Kidney tubule cell (primary cell): ENCODE results near the gene EXOC2.

Experiments used
- DNase-seq: peaks from one replicate; pipeline ENCODE4 v3.0.0-alpha.2; 2018; ENCODE audit warnings: low spot score

Gene EXOC2

DNA sequence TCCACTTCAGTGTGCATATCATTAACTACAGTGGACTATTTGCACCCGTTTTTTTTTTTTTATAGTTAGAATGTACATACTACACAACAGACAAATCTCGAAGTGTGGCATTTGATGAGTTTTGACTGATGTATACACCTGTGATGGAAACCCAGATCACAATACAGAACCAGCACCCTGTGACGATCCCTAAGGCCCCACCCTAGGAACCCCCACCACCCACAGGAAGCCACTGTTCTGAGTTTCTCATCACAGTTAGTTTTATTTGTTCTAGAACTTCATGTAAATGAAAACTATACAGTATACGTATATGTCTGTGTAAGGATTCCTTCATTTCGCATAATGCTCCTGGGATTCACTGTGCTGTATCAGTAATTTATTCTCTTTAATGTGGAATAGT lies 198.5 kb downstream of the EXOC2 start:
- no peak for DNase-seq

DNA sequence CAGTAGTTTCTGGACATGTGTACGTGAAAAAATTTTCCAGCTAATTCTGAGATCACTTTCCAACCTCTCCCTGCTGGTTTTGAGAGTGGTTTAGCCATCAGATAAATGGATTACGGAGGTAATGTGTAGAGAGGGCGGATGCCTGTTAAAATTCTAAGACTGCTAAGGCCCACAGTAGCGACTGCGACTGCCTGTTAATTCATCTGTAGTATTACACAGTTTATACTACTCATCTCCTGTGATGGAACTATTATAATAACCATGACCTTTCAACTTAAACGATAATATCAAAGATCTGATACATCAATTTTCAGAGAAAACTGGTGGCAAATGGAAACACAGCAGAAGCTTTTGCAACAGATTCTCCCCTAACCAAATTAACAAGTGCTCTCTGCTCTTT lies 199.1 kb downstream of the EXOC2 start:
- no peak for DNase-seq

DNA sequence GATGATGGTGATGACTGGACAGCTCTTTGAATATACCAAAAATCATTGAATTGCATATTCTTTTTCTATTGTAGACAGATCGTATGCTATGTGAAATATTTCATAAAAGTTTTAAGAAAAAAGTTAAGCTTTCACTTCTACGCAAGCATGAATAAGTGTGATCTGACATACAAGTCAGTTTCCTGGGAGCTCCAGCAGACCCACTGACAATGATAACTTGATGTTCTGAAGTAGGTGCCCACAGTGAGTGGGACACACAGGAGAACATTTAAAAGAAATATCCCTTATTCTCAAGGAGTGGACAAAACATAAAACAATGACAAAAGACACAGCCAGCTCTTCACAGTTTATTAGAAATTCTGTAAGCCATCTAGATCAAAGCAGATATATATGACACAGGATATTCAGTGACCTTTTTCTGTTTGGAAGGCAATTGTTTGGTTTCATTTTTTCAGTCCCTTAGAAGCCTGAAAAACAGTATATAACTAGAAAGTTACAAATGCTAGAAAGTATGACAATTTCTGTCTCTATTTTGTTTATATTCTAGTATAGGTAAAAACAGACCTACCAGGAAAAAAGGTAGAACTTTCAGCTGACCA lies 200.0 kb downstream of the EXOC2 start:
- no peak for DNase-seq

DNA sequence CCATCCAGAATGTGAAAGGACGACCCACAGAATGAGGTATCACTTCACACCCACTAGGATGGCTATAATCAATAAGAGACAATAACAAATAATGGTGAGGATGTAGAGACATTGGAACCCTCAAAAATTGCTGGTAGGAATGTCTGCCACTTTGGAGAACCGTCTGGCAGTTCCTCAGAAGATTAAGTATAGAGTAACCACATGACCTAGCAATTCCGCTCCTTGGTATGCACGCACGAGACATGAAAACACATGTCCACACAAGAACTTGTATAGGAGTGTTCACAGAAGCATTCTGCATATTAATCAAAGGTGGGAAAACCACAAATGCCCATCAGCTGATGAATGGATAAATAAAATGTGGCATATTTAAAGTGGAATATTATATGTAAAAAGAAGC lies 200.8 kb downstream of the EXOC2 start:
- DNase-seq: no peak

DNA sequence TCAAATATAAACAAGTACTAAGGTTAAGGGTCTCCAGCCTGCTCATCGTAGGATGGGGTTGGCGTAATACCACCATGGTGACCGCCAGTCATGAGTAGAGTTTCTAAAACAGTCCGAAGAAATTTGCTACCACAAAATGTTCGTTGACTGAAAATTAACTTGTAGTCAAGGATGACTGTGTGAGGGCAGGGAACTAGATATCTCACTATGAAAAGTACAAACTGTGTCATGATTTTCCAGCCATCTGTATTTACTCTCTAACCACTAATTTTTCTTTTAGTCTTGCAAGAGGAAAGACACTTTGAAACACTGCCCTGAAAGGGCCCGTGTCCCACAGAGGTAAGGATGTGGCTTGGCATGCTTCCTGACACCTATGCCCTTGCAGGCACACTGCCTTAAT lies 201.7 kb downstream of the EXOC2 start:
- no peak for DNase-seq

DNA sequence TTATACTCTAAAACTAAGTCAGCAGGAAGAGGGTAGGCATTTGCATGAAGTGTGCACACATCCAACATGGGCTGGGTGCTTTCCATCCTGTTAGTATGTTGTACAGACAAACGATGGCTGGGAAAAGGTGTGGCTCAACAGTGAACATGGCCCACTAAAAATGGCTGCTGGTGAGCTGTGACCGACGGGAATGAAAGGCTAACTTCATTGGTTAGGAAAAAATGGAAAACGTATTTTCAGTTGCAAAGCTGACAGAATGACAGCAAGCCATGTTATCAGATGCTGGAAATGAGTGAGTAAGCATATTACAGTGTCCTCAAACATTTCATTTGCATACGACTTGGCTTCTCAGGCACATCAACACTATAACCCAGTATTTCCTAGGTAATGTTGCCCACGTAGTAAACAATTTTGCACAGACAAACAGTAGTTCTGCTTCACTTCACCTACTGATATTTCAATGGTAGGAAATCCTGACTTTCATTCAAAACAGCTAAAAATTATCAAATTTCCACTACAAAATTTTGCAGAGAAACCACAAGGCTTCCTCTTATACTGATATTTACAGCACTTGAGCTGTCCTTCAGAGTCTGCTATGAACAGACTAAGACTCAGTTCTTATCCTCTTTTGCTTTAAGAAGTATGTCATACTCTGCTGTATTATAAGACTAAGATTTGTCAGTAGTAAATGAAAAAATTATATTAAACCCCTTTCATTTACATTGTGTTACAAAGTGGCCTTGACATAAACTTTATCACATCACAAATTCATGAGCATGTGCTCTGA lies 202.5 kb downstream of the EXOC2 start:
- no peak for DNase-seq

DNA sequence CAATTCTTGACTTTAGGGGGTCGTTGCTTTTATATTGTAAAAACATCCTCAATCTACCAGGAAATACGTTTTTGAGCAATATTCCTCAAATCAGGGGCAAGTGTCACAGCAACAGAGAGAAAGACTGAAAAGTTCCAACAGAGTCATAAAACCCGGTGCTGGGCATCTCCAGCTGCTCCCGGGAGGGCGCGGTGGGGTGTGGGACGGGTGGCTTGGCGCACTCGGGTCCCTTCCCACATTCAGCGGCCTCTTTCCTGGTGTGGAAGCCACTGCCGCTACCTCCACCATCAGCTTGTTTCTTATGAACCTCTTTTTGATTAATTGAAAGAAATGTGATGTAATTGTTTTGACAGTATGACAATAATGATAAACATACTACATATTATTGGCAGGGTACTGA lies 203.2 kb downstream of the EXOC2 start:
- no peak for DNase-seq

DNA sequence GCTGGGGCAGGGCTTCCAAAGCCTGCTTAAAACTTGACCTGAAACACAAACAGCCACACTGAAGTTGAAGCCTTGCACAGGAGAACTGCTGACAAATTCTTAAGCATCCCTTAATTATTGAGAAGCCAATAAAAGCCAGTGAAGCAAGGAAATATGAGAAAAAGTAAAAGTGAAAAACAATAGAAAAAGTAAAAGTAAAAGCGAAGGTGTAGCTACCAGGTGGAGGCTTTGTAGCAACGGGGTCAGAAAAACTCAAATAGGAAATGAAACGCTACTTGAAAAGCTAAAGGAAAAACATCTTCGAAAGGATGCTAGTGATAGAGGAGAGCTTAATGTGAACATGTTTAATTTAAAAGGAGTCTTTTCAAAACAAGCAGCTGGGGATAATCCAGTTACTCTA lies 203.9 kb downstream of the EXOC2 start:
- DNase-seq: no peak

DNA sequence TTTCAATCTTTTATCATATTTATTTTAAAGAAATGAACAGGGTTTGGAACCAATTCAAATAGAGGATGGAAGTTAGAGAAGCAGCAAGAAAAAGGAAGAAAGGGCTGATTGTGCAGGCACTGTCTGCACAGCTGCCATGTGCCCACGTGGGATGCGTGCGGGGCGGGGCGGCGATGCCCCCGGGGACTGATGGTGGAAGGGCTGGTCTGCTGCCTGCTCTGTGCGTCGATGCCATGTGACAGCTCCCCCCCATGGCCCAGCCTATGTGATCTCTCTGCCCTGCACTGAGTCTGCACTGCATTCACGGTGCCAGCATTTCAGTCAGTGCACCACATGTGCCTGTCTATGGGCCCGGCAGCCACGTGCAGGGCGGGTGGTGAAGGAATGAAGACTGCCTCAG lies 205.0 kb downstream of the EXOC2 start:
- no peak for DNase-seq

DNA sequence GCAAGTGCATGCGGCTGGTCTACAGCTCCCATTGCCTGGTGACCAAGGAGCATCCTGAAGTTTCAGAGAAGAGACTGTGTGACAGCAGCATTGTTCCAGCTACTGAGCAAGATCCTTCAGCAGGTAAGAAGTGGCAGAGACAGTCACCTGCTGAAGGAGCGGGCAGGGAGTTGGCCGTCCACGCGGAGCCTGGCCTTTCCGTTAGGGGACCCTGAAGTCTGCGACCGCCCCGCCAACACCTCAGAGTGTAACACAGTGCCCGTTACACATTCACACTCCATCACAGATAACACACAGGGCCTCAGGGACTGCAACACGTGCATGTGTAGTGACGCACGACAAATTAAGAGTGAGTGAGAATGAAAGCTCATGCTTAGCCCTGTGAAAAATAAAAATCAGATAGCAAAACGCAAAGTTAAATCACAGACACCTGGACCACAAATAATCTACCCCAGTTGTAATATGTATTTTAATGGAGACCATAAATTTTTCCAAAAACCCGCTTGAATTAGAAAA lies 207.2 kb downstream of the EXOC2 start:
- DNase-seq: no peak

DNA sequence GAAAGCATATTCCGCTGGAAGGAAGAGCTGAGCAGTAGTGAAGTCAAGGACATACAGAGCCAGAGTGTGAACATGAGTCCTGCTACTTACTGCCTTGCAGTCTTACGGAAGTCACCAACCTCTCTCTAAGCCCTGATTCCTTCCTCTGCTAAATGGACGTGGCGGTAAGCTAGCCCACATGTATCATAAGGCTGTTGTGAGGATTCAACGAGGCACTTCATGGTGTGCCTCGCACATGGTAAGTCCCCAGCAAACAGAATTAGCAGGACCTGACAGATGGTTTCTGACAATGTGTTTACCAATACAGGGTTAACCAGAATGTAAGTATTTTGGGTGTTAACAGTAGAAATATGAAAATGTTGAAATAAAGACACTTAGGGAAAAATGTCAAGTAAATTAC lies 208.2 kb downstream of the EXOC2 start:
- DNase-seq: no peak

DNA sequence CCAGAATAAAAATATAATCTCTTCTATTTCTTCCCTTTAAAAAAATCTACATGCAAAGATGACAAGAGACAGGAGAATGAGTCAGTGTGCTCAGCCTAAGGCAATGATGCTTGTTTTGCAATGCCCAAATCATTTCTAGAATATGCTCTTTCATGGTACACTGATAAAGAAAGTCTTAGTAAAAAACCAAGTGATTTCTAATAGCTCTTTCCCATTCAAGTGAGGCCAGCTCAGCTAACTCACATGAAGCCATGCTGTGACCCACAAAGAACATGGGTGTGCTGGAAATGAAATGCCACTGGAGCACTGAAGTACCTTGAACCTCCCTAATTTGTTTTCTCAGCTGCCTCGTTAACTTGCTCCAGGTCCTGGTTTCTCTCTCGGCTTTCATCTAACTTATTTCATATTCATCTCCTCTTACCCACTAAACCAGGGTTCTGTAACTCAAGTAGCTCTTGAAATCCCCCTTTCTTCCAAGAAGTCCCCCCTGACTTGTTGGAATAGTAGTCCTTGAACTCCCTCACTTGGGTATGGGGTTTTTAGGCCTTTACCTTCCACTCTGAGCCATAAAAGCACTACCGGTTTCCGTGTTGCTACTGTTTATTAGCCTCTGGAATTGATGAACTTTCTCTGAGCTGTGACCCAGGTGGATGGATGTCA lies 208.7 kb downstream of the EXOC2 start:
- DNase-seq: no peak

DNA sequence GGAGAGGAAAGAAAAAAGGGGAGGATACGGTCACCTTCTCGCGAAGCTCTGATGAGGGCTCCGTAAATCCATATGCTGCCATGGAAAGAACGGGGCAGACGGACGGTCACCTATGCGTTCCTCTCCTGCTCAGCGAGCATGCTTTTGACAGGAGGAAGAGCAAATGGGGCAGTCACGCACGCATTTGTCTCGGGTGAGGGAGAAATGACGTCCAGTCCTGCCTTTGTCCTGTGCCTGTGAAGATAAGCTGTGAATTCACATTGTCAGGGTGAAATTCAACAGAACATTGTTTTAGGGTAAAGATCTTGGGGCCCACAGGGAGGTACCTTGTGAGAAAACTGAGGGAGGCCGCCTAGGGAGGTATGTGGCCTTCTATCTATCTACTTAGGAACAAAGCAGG lies 217.6 kb downstream of the EXOC2 start:
- DNase-seq: no peak

DNA sequence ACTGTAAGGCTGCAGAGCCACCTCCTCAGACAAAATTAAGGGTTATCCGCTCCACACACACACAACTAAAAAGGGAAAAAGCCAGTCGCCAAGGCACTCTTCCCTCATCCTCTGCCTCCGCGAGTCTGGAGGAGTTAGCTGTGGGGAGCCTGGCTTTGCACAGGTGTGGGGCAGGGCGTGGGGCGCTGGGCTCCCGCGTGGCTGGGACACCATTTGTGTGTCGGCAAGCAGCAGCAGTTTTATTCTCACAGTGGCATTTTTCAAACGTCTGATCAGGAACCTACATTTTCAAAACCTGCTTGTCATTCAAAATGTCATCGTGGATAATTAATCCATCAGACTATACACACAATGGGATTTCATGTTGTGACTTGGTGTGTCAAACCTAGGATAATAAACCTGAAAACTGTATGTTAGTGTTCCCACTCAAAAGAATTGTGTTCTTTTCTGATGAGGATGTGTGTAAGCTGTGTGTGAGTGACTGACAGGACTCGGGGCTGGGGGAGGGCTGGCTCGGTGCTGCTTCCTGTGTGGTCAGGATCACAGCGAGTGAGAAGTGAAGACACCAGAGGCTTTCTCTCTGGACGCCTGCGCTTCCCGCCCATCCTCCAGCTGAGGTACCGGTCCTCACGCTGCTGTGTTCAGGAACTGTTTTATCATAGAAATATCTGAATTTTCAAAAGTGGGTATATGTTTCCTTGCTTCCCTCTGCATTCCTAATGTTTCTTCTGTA lies 218.3 kb downstream of the EXOC2 start:
- DNase-seq: peak; percentile 31

DNA sequence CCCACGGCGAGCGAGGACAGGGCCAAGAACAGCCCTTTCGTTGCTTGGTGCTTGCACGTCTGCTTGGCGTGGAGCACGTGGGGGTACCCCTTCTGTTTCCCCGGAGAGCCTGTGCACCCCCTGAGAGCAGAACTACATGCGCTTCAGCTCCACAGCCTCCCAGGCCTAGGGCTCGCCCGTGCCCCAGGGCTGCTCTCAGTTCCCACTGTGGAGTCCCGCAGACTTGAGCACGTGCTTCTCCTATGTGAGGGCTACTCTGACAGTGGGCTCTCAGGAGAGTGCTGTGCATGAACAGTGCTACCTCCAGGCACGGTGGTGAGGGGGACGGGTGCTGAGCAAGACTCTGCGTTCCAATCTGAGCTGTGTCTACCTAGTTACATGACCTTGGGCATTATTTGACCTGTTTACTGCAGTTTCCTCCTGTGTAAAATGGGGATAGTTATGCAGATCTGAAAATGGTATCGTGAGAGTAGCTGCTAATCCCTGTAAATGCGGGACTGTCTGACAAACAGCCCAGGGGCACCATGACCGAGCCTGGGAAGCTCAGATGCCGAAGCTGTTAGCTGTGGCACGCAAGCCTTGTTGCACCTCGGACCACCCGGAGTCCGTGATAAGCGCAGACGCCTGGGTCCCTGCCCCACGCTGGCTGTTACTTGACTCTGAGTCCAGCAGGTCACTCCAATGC lies 219.0 kb downstream of the EXOC2 start:
- no peak for DNase-seq

DNA sequence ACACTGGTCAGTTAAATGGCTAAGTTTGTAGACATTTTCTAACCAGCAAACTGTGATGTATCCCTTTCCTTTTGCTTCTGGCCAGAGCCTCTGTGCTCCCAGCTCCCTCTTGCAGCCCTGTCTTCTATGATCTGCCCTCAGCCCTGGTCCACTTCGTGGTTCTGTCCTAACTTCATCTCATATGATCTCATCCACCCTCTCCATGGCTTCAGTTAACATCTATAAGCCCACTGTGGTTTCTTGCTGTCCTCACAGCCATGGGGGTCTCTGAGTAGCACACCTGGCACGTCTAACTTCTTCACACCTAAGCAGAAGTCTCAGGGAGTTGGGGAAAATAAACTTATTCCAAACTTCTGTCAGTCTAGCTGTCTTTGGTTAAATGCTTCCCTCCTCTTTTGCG lies 219.6 kb downstream of the EXOC2 start:
- no peak for DNase-seq

DNA sequence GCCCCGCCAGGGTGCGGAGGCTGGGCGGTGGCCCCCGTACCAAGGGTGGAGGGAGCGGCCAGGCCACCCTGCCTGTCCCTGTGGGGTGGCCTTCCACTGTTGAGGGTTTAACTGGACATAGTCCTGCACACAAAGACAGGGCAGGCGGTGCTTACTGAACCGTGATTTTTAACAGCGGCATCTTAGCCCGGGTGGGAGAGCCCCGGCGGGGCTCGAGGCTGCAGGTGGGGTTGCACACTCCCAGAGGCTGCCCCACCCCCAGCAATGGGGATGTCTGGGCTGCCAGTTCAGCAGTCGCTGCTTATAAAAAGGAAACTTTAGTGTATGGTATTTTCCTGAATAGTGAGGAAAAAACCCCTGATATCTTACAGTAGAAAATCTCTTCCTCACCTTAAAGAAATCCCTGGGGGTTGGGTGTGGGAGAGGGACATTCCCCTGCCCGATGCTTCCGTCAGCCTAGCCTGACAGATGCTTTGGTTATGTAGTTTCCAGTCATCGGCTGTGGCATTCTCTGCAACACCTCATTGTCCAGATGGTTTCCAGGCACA lies 222.0 kb downstream of the EXOC2 start:
- DNase-seq: no peak

DNA sequence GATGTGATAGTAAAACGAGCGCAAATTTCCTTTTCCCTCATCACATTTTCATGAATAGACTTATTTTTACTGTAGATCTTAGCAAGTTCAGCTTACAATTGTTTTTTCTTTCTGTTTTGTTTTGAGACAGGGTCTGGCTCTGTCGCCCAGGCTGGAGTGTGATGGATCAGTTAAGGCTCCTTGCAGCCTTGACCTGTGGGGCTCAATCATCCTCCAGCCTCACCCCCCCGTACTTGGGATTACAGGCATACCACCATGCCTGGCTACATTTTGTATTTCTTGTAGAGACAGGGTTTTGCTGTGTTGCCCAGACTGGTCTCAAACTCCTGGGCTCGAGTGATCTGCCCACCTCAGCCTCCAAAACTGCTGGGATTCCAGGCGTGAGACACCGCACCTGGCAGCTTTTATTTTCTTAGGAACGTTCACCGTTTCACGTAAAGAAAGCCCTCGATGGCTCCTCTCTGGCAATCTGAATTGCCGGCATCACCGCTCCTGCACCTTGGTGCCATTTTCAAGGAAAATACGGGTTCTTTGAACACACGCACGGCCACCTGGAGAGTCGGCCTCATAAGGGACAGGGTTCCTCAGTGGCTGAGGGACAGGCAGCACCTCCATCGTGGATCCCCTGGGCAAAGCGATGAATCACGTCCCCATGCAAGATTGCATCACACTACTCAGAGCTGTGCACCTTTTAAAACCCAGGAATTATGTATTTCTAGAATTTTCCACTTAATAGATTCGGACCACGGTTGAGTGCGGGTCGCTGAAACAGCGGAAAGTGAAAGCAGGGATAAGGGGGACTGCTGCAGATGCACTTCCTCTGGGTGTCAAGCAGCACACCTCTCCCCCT lies 222.7 kb downstream of the EXOC2 start:
- DNase-seq: no peak

DNA sequence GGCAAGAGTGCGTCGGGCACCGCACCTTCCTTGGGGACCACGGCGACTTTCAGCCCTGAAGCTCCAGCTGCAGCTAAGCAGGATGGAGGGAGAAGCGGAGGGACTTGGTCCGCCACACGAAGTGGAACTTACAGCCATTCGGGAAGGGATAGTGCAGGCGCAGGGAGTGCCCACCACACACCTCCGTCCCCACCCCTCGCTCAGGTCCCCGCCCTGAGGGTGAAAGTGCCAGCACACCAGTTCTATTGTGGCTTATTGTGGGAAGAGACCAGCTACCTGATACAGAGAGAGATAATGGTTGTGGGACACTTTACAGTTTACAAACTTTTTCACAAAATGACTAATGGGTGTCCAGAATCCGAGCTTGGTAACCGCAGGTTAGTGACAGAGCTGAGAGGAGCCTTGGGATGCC lies 225.3 kb downstream of the EXOC2 start:
- no peak for DNase-seq

DNA sequence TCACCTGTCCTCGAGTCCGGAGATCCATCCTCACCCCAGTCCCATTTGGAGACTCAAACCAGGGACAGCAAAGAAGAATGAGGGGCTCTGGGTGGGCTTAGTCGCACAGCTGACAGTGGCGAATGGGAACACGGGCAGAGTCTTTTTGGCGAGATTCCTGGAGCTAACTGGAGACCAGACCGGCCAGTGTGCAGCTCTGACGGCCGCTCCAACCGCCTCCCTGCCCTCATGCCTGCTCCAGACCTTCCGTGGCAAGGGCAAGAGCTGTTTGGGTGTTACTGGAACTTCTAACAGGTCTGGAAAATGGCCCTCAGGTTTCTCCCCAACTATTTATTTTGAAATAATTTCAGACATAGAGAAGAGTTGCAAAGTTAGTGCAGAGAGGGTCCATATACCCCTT lies 225.8 kb downstream of the EXOC2 start:
- DNase-seq: no peak

DNA sequence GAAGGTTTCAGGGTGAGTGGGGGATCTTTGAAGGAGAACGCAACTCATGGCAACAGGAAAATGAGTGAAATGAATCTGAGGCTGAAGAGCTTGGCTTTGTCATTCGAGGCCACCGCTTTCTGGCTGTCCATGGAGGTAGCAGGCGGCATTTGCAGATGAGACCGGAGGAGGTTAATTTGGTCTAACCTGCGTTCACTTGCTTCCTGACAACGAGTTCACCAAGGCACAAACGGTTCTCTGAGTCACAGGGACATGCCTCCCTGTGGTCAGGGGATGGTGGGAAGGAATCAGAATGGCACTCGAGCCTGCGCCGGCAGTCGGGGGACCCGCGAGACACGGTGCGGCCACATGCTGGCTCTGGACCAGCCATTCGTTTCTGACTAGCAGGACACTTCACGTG lies 226.4 kb downstream of the EXOC2 start:
- no peak for DNase-seq
